ENCODE results near the gene MND1.

Gene MND1

DNA sequence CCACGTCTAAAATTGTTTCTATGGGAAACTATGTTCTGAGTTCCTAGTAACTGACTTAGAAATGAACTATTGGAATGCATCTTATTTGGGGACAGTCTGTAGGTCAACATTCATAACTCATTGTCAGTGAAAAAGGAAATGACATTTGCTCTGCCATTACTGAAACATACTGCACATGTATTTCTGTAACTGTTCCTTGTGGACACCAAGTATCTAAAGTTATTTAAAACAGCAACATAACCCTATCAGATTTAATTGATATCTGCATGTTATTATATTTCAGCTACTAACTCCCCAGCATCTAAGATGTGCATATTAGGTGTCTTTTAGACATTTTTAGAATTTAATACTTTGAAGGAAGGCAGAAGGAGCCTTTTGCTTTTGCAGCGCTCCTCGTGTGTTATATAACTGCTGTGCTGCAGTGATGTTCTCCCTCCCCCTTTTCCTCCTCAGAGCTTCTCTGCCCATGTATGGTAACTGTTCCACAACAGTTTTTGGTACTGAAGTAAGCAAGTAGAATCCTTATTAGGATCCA, 84.5 kb downstream of the MND1 start:
- no peak for TF ChIP-seq SIN3A (IDR thresholded peaks at IDR 0.05; ENCODE audit: borderline replicate concordance, insufficient read depth, low read length)
- no peak for TF ChIP-seq TAF1 (IDR thresholded peaks at IDR 0.05; ENCODE audit: borderline replicate concordance, insufficient read depth, low read length)
- no peak for TF ChIP-seq POLR2AphosphoS5 (IDR thresholded peaks at IDR 0.05; ENCODE audit: low read depth, low read length)
- no peak for TF ChIP-seq FOXP2 (optimal IDR thresholded peaks at IDR 0.05; ENCODE audit: borderline replicate concordance, extremely low read depth, extremely low read length, insufficient read depth)
- TF ChIP-seq, protein P1, sequence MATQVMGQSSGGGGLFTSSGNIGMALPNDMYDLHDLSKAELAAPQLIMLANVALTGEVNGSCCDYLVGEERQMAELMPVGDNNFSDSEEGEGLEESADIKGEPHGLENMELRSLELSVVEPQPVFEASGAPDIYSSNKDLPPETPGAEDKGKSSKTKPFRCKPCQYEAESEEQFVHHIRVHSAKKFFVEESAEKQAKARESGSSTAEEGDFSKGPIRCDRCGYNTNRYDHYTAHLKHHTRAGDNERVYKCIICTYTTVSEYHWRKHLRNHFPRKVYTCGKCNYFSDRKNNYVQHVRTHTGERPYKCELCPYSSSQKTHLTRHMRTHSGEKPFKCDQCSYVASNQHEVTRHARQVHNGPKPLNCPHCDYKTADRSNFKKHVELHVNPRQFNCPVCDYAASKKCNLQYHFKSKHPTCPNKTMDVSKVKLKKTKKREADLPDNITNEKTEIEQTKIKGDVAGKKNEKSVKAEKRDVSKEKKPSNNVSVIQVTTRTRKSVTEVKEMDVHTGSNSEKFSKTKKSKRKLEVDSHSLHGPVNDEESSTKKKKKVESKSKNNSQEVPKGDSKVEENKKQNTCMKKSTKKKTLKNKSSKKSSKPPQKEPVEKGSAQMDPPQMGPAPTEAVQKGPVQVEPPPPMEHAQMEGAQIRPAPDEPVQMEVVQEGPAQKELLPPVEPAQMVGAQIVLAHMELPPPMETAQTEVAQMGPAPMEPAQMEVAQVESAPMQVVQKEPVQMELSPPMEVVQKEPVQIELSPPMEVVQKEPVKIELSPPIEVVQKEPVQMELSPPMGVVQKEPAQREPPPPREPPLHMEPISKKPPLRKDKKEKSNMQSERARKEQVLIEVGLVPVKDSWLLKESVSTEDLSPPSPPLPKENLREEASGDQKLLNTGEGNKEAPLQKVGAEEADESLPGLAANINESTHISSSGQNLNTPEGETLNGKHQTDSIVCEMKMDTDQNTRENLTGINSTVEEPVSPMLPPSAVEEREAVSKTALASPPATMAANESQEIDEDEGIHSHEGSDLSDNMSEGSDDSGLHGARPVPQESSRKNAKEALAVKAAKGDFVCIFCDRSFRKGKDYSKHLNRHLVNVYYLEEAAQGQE (IDR thresholded peaks at IDR 0.05; ENCODE audit: insufficient read depth in 1 of 2, low read depth in 2 of 2, low read length in 2 of 2) = no peak

DNA sequence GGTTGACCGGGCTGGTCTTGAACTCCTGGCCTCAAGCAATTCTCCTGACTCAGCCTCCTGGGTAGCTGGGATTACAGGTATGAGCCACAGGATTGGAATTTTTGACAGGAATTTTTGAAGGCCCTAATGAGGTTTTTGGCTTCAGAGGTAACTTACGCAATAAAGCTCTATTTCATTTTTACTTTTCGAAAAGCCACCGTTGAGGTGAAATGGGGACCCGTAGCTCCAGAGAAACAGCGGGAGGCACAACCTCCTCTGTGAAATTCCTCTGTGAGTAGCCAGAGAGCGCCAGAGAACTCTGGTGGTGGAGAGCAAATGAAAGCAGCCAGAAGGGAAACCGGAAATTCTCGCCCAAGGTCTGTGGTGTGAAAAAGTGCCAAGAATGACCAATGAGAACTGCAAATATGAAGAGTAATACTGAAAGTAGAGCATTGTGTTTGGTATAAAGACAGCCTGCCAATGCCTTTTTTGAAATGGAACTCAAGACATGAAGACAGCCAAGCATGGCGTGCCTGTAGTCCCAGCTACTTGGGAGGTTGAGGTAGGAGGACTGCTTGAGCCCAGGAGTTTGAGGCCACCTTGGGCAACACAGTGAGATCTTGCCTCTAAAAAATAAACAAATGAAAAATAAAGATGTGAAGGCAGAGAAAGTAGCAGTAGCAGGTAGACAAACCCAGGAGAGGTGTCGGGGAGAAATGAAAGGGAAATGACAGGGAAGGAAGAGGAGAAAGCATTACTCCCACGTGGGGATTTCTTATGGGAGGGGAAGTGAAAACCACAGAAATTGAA, 88.7 kb downstream of the MND1 start:
- TF ChIP-seq FOXP2 (optimal IDR thresholded peaks at IDR 0.05; ENCODE audit: borderline replicate concordance, extremely low read depth, extremely low read length, insufficient read depth) (no peak), SIN3A (IDR thresholded peaks at IDR 0.05; ENCODE audit: borderline replicate concordance, insufficient read depth, low read length) (no peak), POLR2AphosphoS5 (IDR thresholded peaks at IDR 0.05; ENCODE audit: low read depth, low read length) (no peak), TAF1 (IDR thresholded peaks at IDR 0.05; ENCODE audit: borderline replicate concordance, insufficient read depth, low read length) (no peak)
- TF ChIP-seq, protein P1 (IDR thresholded peaks at IDR 0.05; ENCODE audit: insufficient read depth in 1 of 2, low read depth in 2 of 2, low read length in 2 of 2) = no peak

DNA sequence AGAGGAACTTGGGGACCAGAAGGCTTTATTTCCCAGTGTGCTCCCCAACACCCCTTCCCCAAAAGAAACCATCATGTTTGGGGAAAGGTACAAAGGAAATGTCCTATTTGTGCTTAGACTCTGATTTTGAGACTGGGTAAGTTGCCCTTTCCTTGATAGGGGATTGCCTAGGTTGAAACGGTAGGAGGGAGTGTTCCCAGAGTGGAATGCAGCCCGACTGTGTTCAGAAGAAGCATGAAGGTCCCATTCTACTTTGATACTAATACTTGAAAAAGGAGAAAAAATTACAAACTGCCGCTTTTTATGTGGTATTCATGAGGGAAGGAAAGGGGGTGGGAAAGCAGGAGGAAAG, 89.2 kb downstream of the MND1 start:
- TF ChIP-seq FOXP2 (optimal IDR thresholded peaks at IDR 0.05; ENCODE audit: borderline replicate concordance, extremely low read depth, extremely low read length, insufficient read depth) (no peak), SIN3A (IDR thresholded peaks at IDR 0.05; ENCODE audit: borderline replicate concordance, insufficient read depth, low read length) (no peak), TAF1 (IDR thresholded peaks at IDR 0.05; ENCODE audit: borderline replicate concordance, insufficient read depth, low read length) (no peak), POLR2AphosphoS5 (IDR thresholded peaks at IDR 0.05; ENCODE audit: low read depth, low read length) (no peak)
- TF ChIP-seq, protein P1 (IDR thresholded peaks at IDR 0.05; ENCODE audit: insufficient read depth in 1 of 2, low read depth in 2 of 2, low read length in 2 of 2) = no peak

DNA sequence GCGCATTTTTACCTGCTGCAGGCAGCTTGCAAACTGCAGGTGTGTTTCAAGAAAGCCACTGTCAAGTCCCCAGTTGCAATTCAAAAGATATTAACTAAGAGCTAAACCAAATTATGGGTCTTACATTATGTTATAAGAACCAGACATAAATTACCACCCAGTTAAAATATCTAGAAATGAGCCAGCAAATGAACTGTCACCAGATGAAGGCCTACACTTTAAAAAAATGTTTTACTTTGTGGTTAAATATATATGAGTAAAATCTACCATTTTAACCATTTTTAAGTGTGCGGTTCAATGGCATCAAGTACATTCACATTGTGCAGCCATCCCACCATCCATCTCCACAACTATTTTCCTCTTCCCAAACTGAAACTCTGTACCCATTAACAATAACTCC, 89.7 kb downstream of the MND1 start:
- TF ChIP-seq FOXP2 (optimal IDR thresholded peaks at IDR 0.05; ENCODE audit: borderline replicate concordance, extremely low read depth, extremely low read length, insufficient read depth) (no peak), POLR2AphosphoS5 (IDR thresholded peaks at IDR 0.05; ENCODE audit: low read depth, low read length) (no peak), SIN3A (IDR thresholded peaks at IDR 0.05; ENCODE audit: borderline replicate concordance, insufficient read depth, low read length) (no peak), TAF1 (IDR thresholded peaks at IDR 0.05; ENCODE audit: borderline replicate concordance, insufficient read depth, low read length) (no peak)
- TF ChIP-seq, protein P1 (IDR thresholded peaks at IDR 0.05; ENCODE audit: insufficient read depth in 1 of 2, low read depth in 2 of 2, low read length in 2 of 2) = no peak
